Activated CD4-positive, CD25-positive, alpha-beta regulatory T cell treated with anti-CD3 and anti-CD28 coated beads, Interleukin-2, amount 50 U/mL, for 72 hours (primary cell): ENCODE results near the gene C12orf57.

Source experiments
- DNase-seq: peaks from one replicate; pipeline ENCODE4 v3.0.0; 2021

Gene C12orf57

GRCh38 chr12:6954316-6955107, 10.7 kb downstream of the C12orf57 start:
- DNase-seq, result no peak

- no peak for DNase-seq
Observed at GRCh38 chr12:6955108-6956020, 11.5 kb downstream of the C12orf57 start.

- no peak for DNase-seq
Observed at GRCh38 chr12:6956021-6956727, 12.4 kb downstream of the C12orf57 start.

- DNase-seq, result no peak
Observed at GRCh38 chr12:6957151-6957701, 13.4 kb downstream of the C12orf57 start.

- no peak for DNase-seq
Observed at GRCh38 chr12:6957741-6958608, 14.2 kb downstream of the C12orf57 start.

GRCh38 chr12:6958609-6959057, 14.8 kb downstream of the C12orf57 start:
- no peak for DNase-seq

GRCh38 chr12:6959058-6959804, 15.4 kb downstream of the C12orf57 start:
- peak; percentile 65 for DNase-seq

GRCh38 chr12:6959805-6960592, 16.2 kb downstream of the C12orf57 start:
- DNase-seq, result no peak

GRCh38 chr12:6960593-6961277, 16.9 kb downstream of the C12orf57 start:
- DNase-seq, result peak; percentile 55

- peak; percentile 88 for DNase-seq
Observed at GRCh38 chr12:6961278-6961694, 17.5 kb downstream of the C12orf57 start.

- no peak for DNase-seq
Observed at GRCh38 chr12:6961695-6962284, 18.0 kb downstream of the C12orf57 start.

- DNase-seq, result no peak
Observed at GRCh38 chr12:6962285-6963015, 18.6 kb downstream of the C12orf57 start.

- no peak for DNase-seq
Observed at GRCh38 chr12:6963016-6963731, 19.4 kb downstream of the C12orf57 start.

- DNase-seq, result no peak
Observed at GRCh38 chr12:6963791-6964413, 20.1 kb downstream of the C12orf57 start.

GRCh38 chr12:6964605-6965025, 20.8 kb downstream of the C12orf57 start:
- DNase-seq, result no peak

GRCh38 chr12:6965026-6965661, 21.3 kb downstream of the C12orf57 start:
- peak; percentile 84 for DNase-seq

GRCh38 chr12:6965714-6966113, 21.9 kb downstream of the C12orf57 start:
- no peak for DNase-seq
